Measurements from ENCODE around the gene COL5A2.

COL5A2 gene

DNA sequence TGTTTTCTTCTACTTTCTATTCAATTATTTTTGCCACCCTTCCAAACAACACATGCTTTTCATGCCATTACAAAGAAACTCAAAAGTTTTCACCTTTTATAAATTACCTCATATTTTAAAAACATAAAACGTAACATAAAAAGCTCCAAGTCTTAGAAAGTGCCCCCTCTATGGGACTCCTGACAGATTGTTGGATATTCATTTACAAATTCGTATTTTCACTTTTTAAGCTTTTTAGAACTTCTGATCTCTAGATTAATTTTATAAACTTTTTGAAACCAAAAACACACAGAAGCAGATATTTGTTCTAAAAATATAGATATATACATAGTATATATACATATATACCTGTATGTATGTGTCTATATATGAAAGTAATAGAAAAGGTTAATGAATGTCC, 1.5 kb downstream of the COL5A2 start:
- DNase-seq = no peak

- DNase-seq = no peak
Observed at GRCh38 chr2:189177251-189177840, 2.2 kb downstream of the COL5A2 start.

DNA sequence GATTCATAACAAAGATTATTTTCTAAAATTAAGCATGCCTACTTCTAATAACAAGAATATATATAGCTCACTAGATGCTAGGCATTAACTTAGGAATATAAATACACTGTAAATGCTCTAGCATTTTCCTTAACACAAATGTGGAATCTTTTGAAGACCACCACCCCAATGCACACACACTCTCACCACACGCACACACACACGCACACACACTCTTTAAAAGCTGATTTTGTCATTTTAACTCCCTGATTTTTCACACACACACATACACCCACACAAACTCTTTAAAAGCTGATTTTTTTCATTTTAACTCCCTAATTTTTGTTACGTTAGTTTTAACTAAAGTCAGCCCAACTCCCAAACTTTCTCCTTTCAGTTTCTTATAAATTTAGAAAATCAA, 3.0 kb downstream of the COL5A2 start:
- DNase-seq = no peak

DNA sequence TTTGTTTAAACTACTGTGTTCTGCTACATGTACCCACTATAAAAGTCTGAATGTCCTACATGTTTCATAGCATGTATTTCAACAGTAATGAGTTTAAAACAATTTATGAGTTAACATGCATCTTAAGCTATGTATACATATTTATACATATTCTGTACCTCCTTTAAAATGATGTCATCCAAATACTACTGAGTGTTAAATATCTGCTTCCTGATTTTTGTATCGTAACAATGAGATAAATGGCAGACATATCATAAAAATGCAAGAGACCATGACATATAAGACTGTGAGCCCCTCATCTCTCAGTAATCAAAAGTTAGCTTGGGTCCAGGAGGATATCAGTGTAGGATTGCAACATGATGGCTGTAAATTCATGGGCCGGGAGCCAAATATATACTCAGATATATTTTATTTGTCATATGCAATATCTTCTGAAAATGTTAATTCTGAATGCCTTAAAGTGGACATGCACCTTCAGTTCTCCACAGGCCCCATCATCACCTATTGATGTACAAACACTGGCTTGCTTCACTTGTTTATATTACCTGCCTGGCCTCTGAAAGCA, 3.6 kb downstream of the COL5A2 start:
- no peak for DNase-seq

- DNase-seq = no peak
Observed at GRCh38 chr2:189171956-189172609, 7.5 kb downstream of the COL5A2 start.

DNA sequence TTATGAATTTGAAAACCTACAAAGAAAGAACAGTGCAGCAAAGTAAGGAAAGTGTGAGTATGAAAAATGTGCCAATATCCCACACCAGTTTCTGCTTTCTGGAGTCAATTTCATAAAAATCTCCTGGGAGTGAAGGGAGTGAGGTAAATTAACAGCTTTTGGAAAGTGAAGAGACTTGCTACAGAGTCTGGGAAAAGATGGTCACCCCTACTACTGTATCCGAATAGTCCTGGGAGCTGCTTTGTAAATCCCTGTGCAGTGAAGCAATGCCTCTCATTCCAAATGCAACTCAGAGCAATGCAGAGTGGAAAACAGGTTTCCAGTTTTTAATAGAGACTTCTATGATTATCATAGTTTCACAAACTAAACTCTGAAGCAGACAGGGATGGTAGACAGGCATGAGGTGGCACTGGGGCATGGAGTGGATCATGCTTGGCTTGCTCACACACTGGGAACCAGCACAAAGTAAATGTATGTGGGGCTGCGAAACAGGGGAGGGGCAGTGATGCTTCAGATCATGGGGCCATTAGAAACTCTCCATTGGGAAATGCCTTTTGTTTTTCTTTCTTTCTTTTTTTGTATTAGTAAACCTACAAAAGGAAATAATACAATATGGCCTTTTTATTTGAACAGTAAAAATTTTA, 10.6 kb downstream of the COL5A2 start:
- DNase-seq = no peak

GRCh38 chr2:189165656-189166380, 13.7 kb downstream of the COL5A2 start:
- DNase-seq = no peak

- no peak for DNase-seq
Observed at GRCh38 chr2:189164746-189165145, 14.8 kb downstream of the COL5A2 start.

DNA sequence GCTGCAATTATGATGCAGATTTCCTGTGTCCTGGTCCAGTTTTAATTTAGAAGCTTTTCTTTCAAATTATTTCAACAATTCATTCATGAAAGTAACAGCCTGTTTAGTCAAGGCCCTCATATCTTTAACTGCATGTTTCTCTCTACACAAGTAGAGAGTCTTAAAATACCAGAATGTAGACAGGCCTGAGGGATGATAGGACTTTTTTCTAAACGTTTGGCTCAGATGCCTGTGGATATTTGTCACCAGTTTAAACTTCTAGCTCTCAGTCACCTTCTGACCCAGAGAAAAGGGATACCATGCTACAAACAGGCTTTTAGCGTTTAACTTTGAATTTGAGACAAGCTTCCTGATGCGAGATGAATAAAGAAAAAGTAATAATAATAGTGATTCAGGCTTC, 15.7 kb downstream of the COL5A2 start:
- DNase-seq = no peak

DNA sequence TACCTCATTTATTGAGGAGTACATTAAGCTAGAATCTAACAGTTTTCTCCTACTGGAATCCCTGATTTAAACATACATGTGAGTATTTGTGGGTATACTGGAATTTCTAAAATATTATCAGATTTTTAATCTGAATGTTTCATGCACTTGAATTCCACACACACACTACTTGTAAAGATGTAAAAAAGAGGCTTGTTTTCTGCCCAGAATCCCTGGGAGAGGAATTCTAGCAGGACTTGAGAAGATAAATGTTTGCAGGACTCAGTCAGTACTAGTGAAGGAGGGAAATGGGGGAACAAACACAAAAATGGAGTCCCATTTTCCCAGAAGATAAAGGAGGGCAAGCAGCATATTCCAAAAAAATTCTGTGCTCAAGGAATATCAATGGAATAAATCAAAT, 17.0 kb downstream of the COL5A2 start:
- no peak for DNase-seq

- no peak for DNase-seq
Observed at GRCh38 chr2:189161894-189162293, 17.7 kb downstream of the COL5A2 start.

DNA sequence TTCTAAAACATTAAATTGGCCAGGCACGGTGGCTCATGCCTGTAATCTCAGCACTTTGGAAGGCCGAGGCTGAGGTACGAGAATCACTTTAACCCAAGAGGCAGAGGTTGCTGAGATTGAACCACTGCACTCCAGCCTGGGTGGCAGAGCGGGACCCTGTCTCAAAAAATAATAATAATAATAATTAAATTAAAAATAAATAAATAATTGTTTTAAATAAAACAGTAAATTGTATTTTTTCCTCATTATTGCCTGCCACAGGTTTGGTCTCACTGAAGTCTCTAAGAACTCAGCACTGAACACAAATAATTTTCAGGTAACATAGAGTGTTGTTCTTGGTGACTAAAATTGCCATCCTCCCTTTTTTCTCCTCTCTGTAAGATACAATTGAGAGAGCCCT, 19.8 kb downstream of the COL5A2 start:
- no peak for DNase-seq

GRCh38 chr2:189159273-189159672, 20.3 kb downstream of the COL5A2 start:
- DNase-seq = no peak

- DNase-seq = no peak
Observed at GRCh38 chr2:189157939-189158338, 21.6 kb downstream of the COL5A2 start.

GRCh38 chr2:189157456-189157855, 22.1 kb downstream of the COL5A2 start:
- DNase-seq = no peak

GRCh38 chr2:189155795-189156194, 23.8 kb downstream of the COL5A2 start:
- no peak for DNase-seq

- DNase-seq = no peak
Observed at GRCh38 chr2:189153619-189154018, 25.9 kb downstream of the COL5A2 start.

- no peak for DNase-seq
Observed at GRCh38 chr2:189152483-189152882, 27.1 kb downstream of the COL5A2 start.

- no peak for DNase-seq
Observed at GRCh38 chr2:189151906-189152305, 27.7 kb downstream of the COL5A2 start.

GRCh38 chr2:189150033-189150432, 29.5 kb downstream of the COL5A2 start:
- DNase-seq = peak; percentile 14

GRCh38 chr2:189147989-189148388, 31.6 kb downstream of the COL5A2 start:
- DNase-seq = no peak

- DNase-seq = no peak
Observed at GRCh38 chr2:189147361-189147760, 32.2 kb downstream of the COL5A2 start.

DNA sequence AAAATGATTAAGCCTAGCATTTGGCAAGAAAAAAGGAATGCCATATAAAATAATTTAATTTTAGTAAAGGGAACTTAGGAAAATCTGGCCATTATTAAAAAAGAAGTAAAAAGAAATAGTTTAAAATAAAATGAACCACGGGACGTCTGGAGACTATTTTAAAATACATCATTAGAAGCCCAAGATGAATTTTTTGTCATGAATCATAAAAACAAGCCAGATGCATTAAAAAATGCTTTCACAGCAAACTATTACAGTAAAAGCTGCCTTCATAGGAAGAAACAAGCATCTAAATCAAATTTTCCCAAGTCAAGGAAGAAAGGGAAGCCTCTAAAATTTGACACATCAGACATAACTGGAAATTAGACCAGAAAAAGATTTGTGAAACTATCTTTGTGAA, 33.0 kb downstream of the COL5A2 start:
- DNase-seq = no peak
